Measurements from ENCODE around the gene OR6J1.
A peak's percentile ranks its signal among the peaks of the same experiment; 100 is the strongest.

OR6J1 gene

GRCh38 chr14:22601996-22602395 is 42.2 kb downstream of the OR6J1 start:
- intact Hi-C loops (cut with DNase I; ENCODE audit: low total_unique reads), result no loop called here
- H3K4me3 ChIP-seq, result no peak overlapping the region
- peaks cover 55 to 57% (median 57%) of the 10 kb centered on the region in 3 donors for H3K36me3 ChIP-seq
- H3K27ac ChIP-seq, result no peak overlapping the region
- no peak for TF ChIP-seq CTCF (IDR thresholded peaks at IDR 0.05)
- H3K27me3 ChIP-seq, result no peaks in the 10 kb centered on the region
- DNase-seq, result no peak
- H3K4me1 ChIP-seq, result peaks cover 0 to 32% (median 18%) of the 10 kb centered on the region in 4 donors
- no peaks in the 10 kb centered on the region for H3K9me3 ChIP-seq

GRCh38 chr14:22601456-22601855 is 42.7 kb downstream of the OR6J1 start:
- H3K9me3 ChIP-seq, result no peaks in the 10 kb centered on the region
- intact Hi-C loops (cut with DNase I; ENCODE audit: low total_unique reads), result no loop called here
- H3K27me3 ChIP-seq, result no peaks in the 10 kb centered on the region
- H3K27ac ChIP-seq, result no peak overlapping the region
- H3K4me3 ChIP-seq, result no peak overlapping the region
- H3K4me1 ChIP-seq, result peaks cover 0 to 32% (median 18%) of the 10 kb centered on the region in 4 donors
- TF ChIP-seq CTCF (IDR thresholded peaks at IDR 0.05), result no peak
- H3K36me3 ChIP-seq, result peaks cover 50 to 52% (median 51%) of the 10 kb centered on the region in 3 donors
- no peak for DNase-seq

GRCh38 chr14:22600027-22600426 is 44.1 kb downstream of the OR6J1 start:
- Histone ChIP-seq H3K27me3 (no peaks in the 10 kb centered on the region), H3K9me3 (no peaks in the 10 kb centered on the region), H3K36me3 (peaks cover 36 to 38% (median 37%) of the 10 kb centered on the region in 3 donors), H3K27ac (peak overlapping the region in 1 of 2 donors; percentile 93), H3K4me1 (peaks cover 0 to 32% (median 18%) of the 10 kb centered on the region in 4 donors), H3K4me3 (no peak overlapping the region)
- no peak for TF ChIP-seq CTCF (IDR thresholded peaks at IDR 0.05)
- intact Hi-C loops (cut with DNase I; ENCODE audit: low total_unique reads), result no loop called here
- no peak for DNase-seq

GRCh38 chr14:22599349-22599748 is 44.8 kb downstream of the OR6J1 start:
- Histone ChIP-seq H3K9me3 (no peaks in the 10 kb centered on the region), H3K4me3 (peak overlapping the region; percentile 74 to 88), H3K27ac (peak overlapping the region; percentile 85 to 93), H3K4me1 (peaks cover 0 to 32% (median 18%) of the 10 kb centered on the region in 4 donors), H3K27me3 (no peaks in the 10 kb centered on the region), H3K36me3 (peaks cover 29 to 31% (median 30%) of the 10 kb centered on the region in 3 donors)
- no peak for TF ChIP-seq CTCF (IDR thresholded peaks at IDR 0.05)
- intact Hi-C loops (cut with DNase I; ENCODE audit: low total_unique reads), result no loop called here
- DNase-seq, result no peak

GRCh38 chr14:22598896-22599244 is 45.3 kb downstream of the OR6J1 start:
- Histone ChIP-seq H3K27ac (peak overlapping the region; percentile 85 to 93), H3K4me3 (peak overlapping the region; percentile 74 to 88), H3K36me3 (peaks cover 24 to 26% (median 26%) of the 10 kb centered on the region in 3 donors), H3K27me3 (no peaks in the 10 kb centered on the region), H3K9me3 (no peaks in the 10 kb centered on the region), H3K4me1 (peaks cover 0 to 32% (median 18%) of the 10 kb centered on the region in 4 donors)
- intact Hi-C loops (cut with DNase I; ENCODE audit: low total_unique reads), result no loop called here
- peak; percentile 49 to 74 for DNase-seq
- TF ChIP-seq CTCF (IDR thresholded peaks at IDR 0.05), result peak; percentile 36 to 43

Measured in tibial artery (tissue), 4 donors.